A549 (cell line): Measurements from ENCODE around the gene APLN. TPM values are rescaled to one million over a fixed set of nuclear protein-coding genes. Genes with fewer than 3 reads are reported as not detected.
A peak's percentile ranks its signal among the peaks of the same experiment; 100 is the strongest.

Experiments
- ATAC-seq, 2 experiments: fragments of 200-7000 bp in 1 of 2; fragments of >200 bp in 1 of 2; cut with Nextera tagmentation in 1 of 2; cut with Tn5 transposase in 1 of 2; 3 replicates each; pipeline versions ENCODE4 v1.8.0 to v1.9.1; 2018 to 2020; ENCODE audit warnings: mild to moderate bottlenecking in 1 of 2, moderate library complexity in 1 of 2
- CTCF ChIA-PET: fragments of 300-600 bp; sonication (Branson Sonifier 250); formaldehyde crosslinking; extraction: SDS; loops from one replicate; lab custom pipeline; 2021; ENCODE audit warnings: antibody characterized with exemption, inconsistent platforms; lab: Yijun Ruan, JAX
- POLR2A ChIA-PET: fragments of 350-600 bp; formaldehyde crosslinking; extraction: SDS; loops from one replicate; lab custom pipeline; 2021; ENCODE audit warnings: antibody characterized with exemption, inconsistent platforms; lab: Yijun Ruan, JAX
- DNase-seq, 2 experiments: peaks; one replicate each; pipeline versions ENCODE4 v3.0.0 to v3.0.0-alpha.2; 2011 to 2016; ENCODE audit warnings: low read depth in 1 of 2, low spot score in 1 of 2
- FAIRE-seq: peaks from 2 replicates; lab custom pipeline; 2011; peaks lifted over from hg19 to GRCh38; lab: Jason Lieb, UNC
- H3K27ac ChIP-seq, 2 experiments: fragments of >200 bp; sonication (Bioruptor Twin); formaldehyde crosslinking; 3 replicates each; pipeline ENCODE4 v1.5.1; 2016 to 2017
- H3K4me1 ChIP-seq: fragments of >200 bp; sonication (Bioruptor Twin); formaldehyde crosslinking; 3 replicates; pipeline ENCODE4 v1.6.1; 2016
- H3K4me2 ChIP-seq: fragments of >200 bp; sonication (Bioruptor Twin); formaldehyde crosslinking; 3 replicates; pipeline ENCODE4 v1.6.1; 2016
- H3K4me3 ChIP-seq: fragments of >200 bp; sonication (Bioruptor Twin); formaldehyde crosslinking; 3 replicates; pipeline ENCODE4 v1.5.1; 2016
- H3K9me3 ChIP-seq: fragments of >200 bp; sonication (Bioruptor Twin); formaldehyde crosslinking; 3 replicates; pipeline ENCODE4 v1.6.1; 2016
- CHD4 ChIP-seq: fragments of 200-600 bp; sonication (generic); IDR thresholded peaks from 2 replicates; pipeline ENCODE4 v1.6.1; 2016; ENCODE audit warnings: antibody characterized with exemption, mild to moderate bottlenecking, borderline replicate concordance
- E2F6 ChIP-seq: IDR thresholded peaks from 2 replicates; pipeline ENCODE4 v1.6.1; 2012; ENCODE audit warnings: low read depth, borderline replicate concordance
- EP300 ChIP-seq, 2 experiments: fragments of >200 bp; sonication (Bioruptor Twin); formaldehyde crosslinking; IDR thresholded peaks; 2 replicates in 1 of 2; 3 replicates in 1 of 2; pipeline ENCODE4 v1.6.1; 2016 to 2017
- ESRRA ChIP-seq: fragments of 150-350 bp; IDR thresholded peaks from 2 replicates; pipeline ENCODE4 v1.6.1; 2014; ENCODE audit warnings: mild to moderate bottlenecking, low read length, borderline replicate concordance
- FOSL2 ChIP-seq, 2 experiments: fragments of 450-650 bp in 1 of 2; fragments of >200 bp in 1 of 2; sonication (Bioruptor Twin) in 1 of 2; formaldehyde crosslinking; IDR thresholded peaks; 2 replicates each; pipeline versions ENCODE4 v1.5.0 to v1.6.1; 2016 to 2020; ENCODE audit warnings: mild to moderate bottlenecking in 1 of 2, moderate library complexity in 1 of 2
- HOXB5 ChIP-seq: fragments of 250-450 bp; sonication (Bioruptor Pico); IDR thresholded peaks from 2 replicates; pipeline ENCODE4 v1.5.0; 2020; ENCODE audit warnings: mild to moderate bottlenecking, moderate library complexity
- JUN ChIP-seq, 2 experiments: fragments of >200 bp; sonication (Bioruptor Twin); formaldehyde crosslinking; IDR thresholded peaks; 2 replicates in 1 of 2; 3 replicates in 1 of 2; pipeline ENCODE4 v1.6.1; 2016 to 2017
- JUNB ChIP-seq: fragments of >200 bp; sonication (Bioruptor Twin); formaldehyde crosslinking; IDR thresholded peaks from 2 replicates; pipeline ENCODE4 v1.6.1; 2016
- MAX ChIP-seq: IDR thresholded peaks from 2 replicates; pipeline ENCODE4 v1.6.1; 2012
- MYC ChIP-seq: IDR thresholded peaks from 2 replicates; pipeline ENCODE4 v1.6.1; 2012; ENCODE audit warnings: mild to moderate bottlenecking, inconsistent platforms, low read length, improper control_type of control experiment, borderline replicate concordance
- NR3C1 ChIP-seq: fragments of >200 bp; sonication (Bioruptor Twin); formaldehyde crosslinking; IDR thresholded peaks from 3 replicates; pipeline ENCODE4 v1.6.1; 2017
- PBX3 ChIP-seq: IDR thresholded peaks from 2 replicates; pipeline ENCODE4 v1.6.1; 2012
- POLR2AphosphoS2 ChIP-seq: conservative IDR thresholded peaks from 2 replicates; pipeline ENCODE4 v1.6.1; 2012; ENCODE audit warnings: low read length, improper control_type of control experiment, inconsistent platforms
- RARB ChIP-seq: fragments of 250-450 bp; sonication (Bioruptor Pico); IDR thresholded peaks from 2 replicates; pipeline ENCODE4 v1.8.0; 2021; ENCODE audit warnings: mild to moderate bottlenecking, moderate library complexity
- REST ChIP-seq: fragments of 200-600 bp; sonication (generic); IDR thresholded peaks from 2 replicates; pipeline ENCODE4 v1.6.1; 2016; ENCODE audit warnings: antibody characterized with exemption, mild to moderate bottlenecking, moderate library complexity
- RFX5 ChIP-seq: fragments of 450-650 bp; IDR thresholded peaks from 2 replicates; pipeline ENCODE4 v1.7.1; 2014; ENCODE audit warnings: antibody characterized with exemption, mild to moderate bottlenecking, moderate library complexity
- RNF2 ChIP-seq: fragments of 200-600 bp; sonication (generic); IDR thresholded peaks from 2 replicates; pipeline ENCODE4 v1.6.1; 2016; ENCODE audit warnings: low read depth, mild to moderate bottlenecking, antibody characterized with exemption, moderate library complexity, borderline replicate concordance
- ZSCAN20 ChIP-seq: fragments of 250-450 bp; sonication (Bioruptor Pico); IDR thresholded peaks from 2 replicates; pipeline ENCODE4 v1.8.0; 2022; ENCODE audit warnings: mild to moderate bottlenecking, moderate library complexity
- WGBS: methylation state at CpG from one replicate; pipeline ENCODE4 v1.1.6; 2017; ENCODE audit errors: missing lambda C conversion rate; 5-methylcytosine and 5-hydroxymethylcytosine counted together
- polyA plus RNA-seq, 4 experiments: library from polyadenylated mRNA; depleted of rRNA in 3 of 4; stranded (reverse); fragments of >200 nt; fragmentation: RNase III in 1 of 4; extraction: RNeasy Plus Mini Kit Qiagen cat#74134 plus additional on column Dnase treatment in 1 of 4; gene quantifications; 2 replicates in 3 of 4; 3 replicates in 1 of 4; pipeline ENCODE4 v1.2.3, GENCODE V29; 2011 to 2017

The APLN gene
- polyA plus RNA-seq, 2 of the 4 experiments (the other 2 are of a cell fraction) = 0.18 to 0.74 TPM

- no peak for TF ChIP-seq PBX3
- no peak for TF ChIP-seq REST
- no peak for TF ChIP-seq EP300 (IDR thresholded peaks at IDR 0.05)
Measured at GRCh38 chrX:129667412-129667811, 12.7 kb upstream of the APLN start (continued).

- FAIRE-seq (peak; percentile 97), DNase-seq (peak; percentile 66 to 67), ATAC-seq (peak; percentile 98 to 99)
- WGBS = 2% methylated on average over 7 of the region's 7 CpGs
- no peak overlapping the region for H3K4me3 ChIP-seq
- CTCF ChIA-PET = interaction anchor here (0.6 to 2.3 kb wide), 5 partner anchors 11 to 60 kb away, joined by 4 to 10 read pairs (median 7); partner anchors contain the start of gene APLN
- H3K4me2 ChIP-seq = peak overlapping the region; percentile 72
- H3K27ac ChIP-seq = peak overlapping the region; percentile 68 to 85
- POLR2A ChIA-PET = no interaction called here
- TF ChIP-seq JUNB (peak; percentile 67), MYC (no peak), EP300 (IDR thresholded peaks at IDR 0.05) (no peak), PBX3 (peak; percentile 10; the same call in 1 of the 2 replicates), FOSL2 (IDR thresholded peaks at IDR 0.05) (peak; percentile 78; the same call in 1 of the 2 replicates), FOSL2 (CRISPR knock-in tag; IDR thresholded peaks at IDR 0.05) (peak; percentile 85), MAX (peak; percentile 40)
- peaks cover 20% of the 10 kb centered on the region for H3K4me1 ChIP-seq
- H3K9me3 ChIP-seq = no peaks in the 10 kb centered on the region
Measured at GRCh38 chrX:129665916-129666644, 11.3 kb upstream of the APLN start.

- H3K4me3 ChIP-seq = no peak overlapping the region
- H3K4me1 ChIP-seq = peaks cover 20% of the 10 kb centered on the region
- ChIA-PET CTCF (interaction anchor here (1.5 to 2.5 kb wide), 3 partner anchors 9 to 63 kb away, joined by 4 to 12 read pairs (median 5); partner anchors contain the start of gene APLN), POLR2A (no interaction called here)
- TF ChIP-seq RFX5 (no peak), ZSCAN20 (no peak), JUN (IDR thresholded peaks at IDR 0.05) (no peak)
- no peak overlapping the region for H3K27ac ChIP-seq
- no peak for DNase-seq
- WGBS = 71% methylated on average over 3 of the region's 3 CpGs
- no peaks in the 10 kb centered on the region for H3K9me3 ChIP-seq
- FAIRE-seq = no peak
- no peak overlapping the region for H3K4me2 ChIP-seq
- no peak for ATAC-seq
Measured at GRCh38 chrX:129663171-129663570, 8.4 kb upstream of the APLN start.

GRCh38 chrX:129661369-129661768 lies 6.6 kb upstream of the APLN start:
- DNase-seq (no peak), FAIRE-seq (no peak), ATAC-seq (no peak)
- 23% methylated on average over 1 of the region's 1 CpG for WGBS
- no peaks in the 10 kb centered on the region for H3K9me3 ChIP-seq
- ChIA-PET POLR2A (no interaction called here), CTCF (interaction anchor here (0.9 to 2.5 kb wide), 3 partner anchors 16 to 65 kb away, joined by 3 to 12 read pairs (median 5); no protein-coding TSS in a partner anchor)
- H3K4me3 ChIP-seq = no peak overlapping the region
- H3K4me1 ChIP-seq = peaks cover 14% of the 10 kb centered on the region
- no peak overlapping the region for H3K27ac ChIP-seq
- no peak overlapping the region for H3K4me2 ChIP-seq
- TF ChIP-seq RNF2 (no peak), REST (no peak), RARB (CRISPR knock-in tag) (no peak), HOXB5 (no peak), POLR2AphosphoS2 (no peak), NR3C1 (no peak), CHD4 (no peak), ESRRA (no peak), E2F6 (no peak)
